Prostate gland (tissue), 2 donors: Measurements from ENCODE around the gene RSBN1L.

ENCODE experiments used
- CTCF ChIP-seq, 4 experiments: fragments of 200-600 bp in 2 of 4; fragments of 450-650 bp in 2 of 4; sonication (generic) in 2 of 4; IDR thresholded peaks; 1 replicate in 3 of 4; 2 replicates in 1 of 4; pipeline ENCODE4 v1.5.1; 2016 to 2019; ENCODE audit warnings: antibody characterized with exemption in 4 of 4, mild to moderate bottlenecking in 2 of 4, moderate library complexity in 2 of 4
- POLR2AphosphoS5 ChIP-seq: sonication (generic); formaldehyde crosslinking; IDR thresholded peaks from one replicate; pipeline ENCODE4 v1.6.1; 2017; ENCODE audit warnings: antibody characterized with exemption

DNA sequence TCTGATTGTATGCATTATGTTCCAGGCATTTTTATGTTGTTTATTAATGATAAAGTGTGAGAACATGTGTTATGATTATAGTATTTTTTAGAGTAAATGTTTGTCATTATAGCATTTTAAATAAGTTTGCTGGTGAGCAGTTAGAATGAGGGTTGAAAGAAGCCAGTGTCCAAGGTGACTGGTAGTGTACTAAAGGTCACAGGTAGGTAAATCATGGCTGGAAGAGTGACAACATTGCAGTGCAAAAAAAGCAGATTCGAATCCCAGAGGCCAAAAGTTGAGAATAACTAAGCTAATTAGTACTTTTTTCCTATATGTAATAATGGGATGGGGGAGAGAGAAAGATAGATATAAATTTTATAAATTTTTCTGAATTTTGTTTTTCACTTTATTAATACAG, 44.0 kb downstream of the RSBN1L start:
- TF ChIP-seq POLR2AphosphoS5 = no peak
- TF ChIP-seq CTCF (IDR thresholded peaks at IDR 0.05) = no peak
